ENCODE results near the gene GPR39. TPM values are rescaled to one million over a fixed set of nuclear protein-coding genes. Genes with fewer than 3 reads are reported as not detected.
"Not testable (repeated sequence)": the region's sequence is repeated elsewhere in the genome, so short reads cannot be mapped to it uniquely, and the experiment has no call there.

Gene GPR39
- total RNA-seq, 1 donor from 2014 or later = 1.0 TPM

GRCh38 chr2:132387126-132387525 lies 29.5 kb upstream of the GPR39 start:
- Mint-ChIP-seq H3K27me3 (ENCODE audit: unreplicated experiment) (peaks cover 8% of the 10 kb centered on the region), H3K9me3 (ENCODE audit: unreplicated experiment) (peaks cover 4% of the 10 kb centered on the region), H3K4me1 (ENCODE audit: low read depth, unreplicated experiment) (peaks cover 22% of the 10 kb centered on the region), H3K36me3 (ENCODE audit: unreplicated experiment) (no peaks in the 10 kb centered on the region), H3K4me3 (ENCODE audit: unreplicated experiment) (no peak overlapping the region), H3K27ac (ENCODE audit: unreplicated experiment) (no peak overlapping the region)
- no peak for DNase-seq
- TF ChIP-seq, protein P1, sequence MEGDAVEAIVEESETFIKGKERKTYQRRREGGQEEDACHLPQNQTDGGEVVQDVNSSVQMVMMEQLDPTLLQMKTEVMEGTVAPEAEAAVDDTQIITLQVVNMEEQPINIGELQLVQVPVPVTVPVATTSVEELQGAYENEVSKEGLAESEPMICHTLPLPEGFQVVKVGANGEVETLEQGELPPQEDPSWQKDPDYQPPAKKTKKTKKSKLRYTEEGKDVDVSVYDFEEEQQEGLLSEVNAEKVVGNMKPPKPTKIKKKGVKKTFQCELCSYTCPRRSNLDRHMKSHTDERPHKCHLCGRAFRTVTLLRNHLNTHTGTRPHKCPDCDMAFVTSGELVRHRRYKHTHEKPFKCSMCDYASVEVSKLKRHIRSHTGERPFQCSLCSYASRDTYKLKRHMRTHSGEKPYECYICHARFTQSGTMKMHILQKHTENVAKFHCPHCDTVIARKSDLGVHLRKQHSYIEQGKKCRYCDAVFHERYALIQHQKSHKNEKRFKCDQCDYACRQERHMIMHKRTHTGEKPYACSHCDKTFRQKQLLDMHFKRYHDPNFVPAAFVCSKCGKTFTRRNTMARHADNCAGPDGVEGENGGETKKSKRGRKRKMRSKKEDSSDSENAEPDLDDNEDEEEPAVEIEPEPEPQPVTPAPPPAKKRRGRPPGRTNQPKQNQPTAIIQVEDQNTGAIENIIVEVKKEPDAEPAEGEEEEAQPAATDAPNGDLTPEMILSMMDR (IDR thresholded peaks at IDR 0.05; ENCODE audit: partially characterized antibody, unreplicated experiment) = no peak

- Mint-ChIP-seq H3K4me1 (ENCODE audit: low read depth, unreplicated experiment) (peaks cover 16% of the 10 kb centered on the region), H3K9me3 (ENCODE audit: unreplicated experiment) (no peaks in the 10 kb centered on the region), H3K27ac (ENCODE audit: unreplicated experiment) (no peak overlapping the region), H3K27me3 (ENCODE audit: unreplicated experiment) (peaks cover 8% of the 10 kb centered on the region), H3K36me3 (ENCODE audit: unreplicated experiment) (no peaks in the 10 kb centered on the region), H3K4me3 (ENCODE audit: unreplicated experiment) (no peak overlapping the region)
- TF ChIP-seq, protein P1 (IDR thresholded peaks at IDR 0.05; ENCODE audit: partially characterized antibody, unreplicated experiment) = no peak
- DNase-seq = no peak
Observed at GRCh38 chr2:132390076-132390475, 26.5 kb upstream of the GPR39 start.

DNA sequence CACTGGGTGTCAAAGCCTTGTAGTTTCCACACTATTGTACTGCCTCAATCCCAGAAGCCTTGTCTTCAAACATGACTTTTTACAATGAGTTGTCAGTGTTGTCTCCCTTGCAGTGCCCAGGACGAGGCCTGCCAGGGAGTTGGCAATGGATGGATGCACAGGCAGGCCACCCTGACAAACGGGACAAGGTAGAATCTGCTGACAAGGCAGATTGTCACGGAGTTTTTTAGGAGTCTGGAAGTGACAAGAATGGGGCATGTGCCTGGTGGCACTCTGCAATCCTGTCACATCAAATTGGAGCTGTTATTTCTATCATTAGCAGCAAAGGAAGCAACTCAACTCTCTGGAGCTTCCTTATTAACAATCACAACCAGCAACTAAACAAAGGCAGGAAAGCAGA lies 25.2 kb upstream of the GPR39 start:
- Mint-ChIP-seq H3K9me3 (ENCODE audit: unreplicated experiment) (peaks cover 2% of the 10 kb centered on the region), H3K27me3 (ENCODE audit: unreplicated experiment) (peaks cover 4% of the 10 kb centered on the region), H3K27ac (ENCODE audit: unreplicated experiment) (no peak overlapping the region), H3K36me3 (ENCODE audit: unreplicated experiment) (no peaks in the 10 kb centered on the region), H3K4me1 (ENCODE audit: low read depth, unreplicated experiment) (peaks cover 7% of the 10 kb centered on the region), H3K4me3 (ENCODE audit: unreplicated experiment) (no peak overlapping the region)
- TF ChIP-seq, protein P1 (IDR thresholded peaks at IDR 0.05; ENCODE audit: partially characterized antibody, unreplicated experiment) = no peak
- no peak for DNase-seq

DNA sequence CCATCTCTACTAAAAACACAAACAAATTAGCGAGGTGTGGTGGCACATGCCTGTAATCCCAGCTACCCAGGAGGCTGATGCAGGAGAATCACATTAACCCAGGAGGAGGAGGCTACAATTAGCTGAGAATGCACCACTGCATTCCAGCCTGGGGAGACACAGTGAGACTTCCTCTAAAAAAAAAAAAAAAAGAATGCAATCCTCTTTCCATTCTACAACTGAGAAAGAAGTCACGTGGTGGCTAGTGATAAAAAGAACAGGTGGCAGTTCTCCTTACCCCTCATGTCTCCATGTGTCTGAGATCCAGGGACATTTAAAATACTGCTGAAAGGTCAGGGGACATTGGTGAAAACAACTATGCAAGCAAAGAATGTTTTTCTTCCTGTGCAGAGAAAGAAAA lies 24.4 kb upstream of the GPR39 start:
- peaks cover 2% of the 10 kb centered on the region for H3K9me3 Mint-ChIP-seq (ENCODE audit: unreplicated experiment)
- H3K27me3 Mint-ChIP-seq (ENCODE audit: unreplicated experiment) = peaks cover 2% of the 10 kb centered on the region
- H3K4me1 Mint-ChIP-seq (ENCODE audit: low read depth, unreplicated experiment) = peaks cover 6% of the 10 kb centered on the region
- H3K27ac Mint-ChIP-seq (ENCODE audit: unreplicated experiment) = no peak overlapping the region
- DNase-seq = no peak
- H3K4me3 Mint-ChIP-seq (ENCODE audit: unreplicated experiment) = no peak overlapping the region
- no peaks in the 10 kb centered on the region for H3K36me3 Mint-ChIP-seq (ENCODE audit: unreplicated experiment)
- TF ChIP-seq, protein P1 (IDR thresholded peaks at IDR 0.05; ENCODE audit: partially characterized antibody, unreplicated experiment) = no peak

DNA sequence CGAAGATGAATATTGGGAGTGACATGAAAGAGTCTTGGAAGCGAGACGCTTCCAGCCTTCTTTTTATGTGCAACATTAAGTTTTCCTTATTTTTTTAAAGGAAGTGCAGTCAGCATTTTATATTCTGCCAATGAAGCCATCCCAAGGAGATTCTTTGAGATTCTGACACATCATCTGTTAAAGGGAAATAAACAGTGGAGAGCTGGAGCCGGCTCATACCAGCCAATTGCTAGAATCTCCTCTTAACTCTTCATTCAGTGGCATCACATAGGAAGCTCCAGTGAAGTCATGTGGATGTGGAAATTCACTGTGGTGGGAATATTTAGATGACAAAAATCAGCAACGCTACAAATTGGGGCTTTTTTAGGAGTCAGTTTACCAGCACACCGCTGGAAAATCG lies 23.7 kb upstream of the GPR39 start:
- no peak for DNase-seq
- no peak overlapping the region for H3K27ac Mint-ChIP-seq (ENCODE audit: unreplicated experiment)
- peaks cover 2% of the 10 kb centered on the region for H3K9me3 Mint-ChIP-seq (ENCODE audit: unreplicated experiment)
- H3K27me3 Mint-ChIP-seq (ENCODE audit: unreplicated experiment) = peaks cover 2% of the 10 kb centered on the region
- H3K4me3 Mint-ChIP-seq (ENCODE audit: unreplicated experiment) = no peak overlapping the region
- no peaks in the 10 kb centered on the region for H3K36me3 Mint-ChIP-seq (ENCODE audit: unreplicated experiment)
- H3K4me1 Mint-ChIP-seq (ENCODE audit: low read depth, unreplicated experiment) = peaks cover 6% of the 10 kb centered on the region
- TF ChIP-seq, protein P1 (IDR thresholded peaks at IDR 0.05; ENCODE audit: partially characterized antibody, unreplicated experiment) = no peak

GRCh38 chr2:132397042-132397441 lies 19.6 kb upstream of the GPR39 start:
- H3K4me1 Mint-ChIP-seq (ENCODE audit: low read depth, unreplicated experiment); H3K27ac Mint-ChIP-seq (ENCODE audit: unreplicated experiment); H3K36me3 Mint-ChIP-seq (ENCODE audit: unreplicated experiment); DNase-seq; H3K9me3 Mint-ChIP-seq (ENCODE audit: unreplicated experiment); H3K4me3 Mint-ChIP-seq (ENCODE audit: unreplicated experiment); H3K27me3 Mint-ChIP-seq (ENCODE audit: unreplicated experiment): not testable (repeated sequence)
